Epidermal melanocyte (primary cell): ENCODE results near the gene CARD14.
"Not testable (repeated sequence)": the region's sequence is repeated elsewhere in the genome, so short reads cannot be mapped to it uniquely, and the experiment has no call there.

Experiments used
- DNase-seq: peaks from one replicate; pipeline ENCODE4 v3.0.0; 2011; ENCODE audit warnings: low spot score; ENCODE audit not compliant: insufficient read length

CARD14 gene

GRCh38 chr17:80248894-80249710 lies 79.3 kb downstream of the CARD14 start:
- DNase-seq: no peak

DNA sequence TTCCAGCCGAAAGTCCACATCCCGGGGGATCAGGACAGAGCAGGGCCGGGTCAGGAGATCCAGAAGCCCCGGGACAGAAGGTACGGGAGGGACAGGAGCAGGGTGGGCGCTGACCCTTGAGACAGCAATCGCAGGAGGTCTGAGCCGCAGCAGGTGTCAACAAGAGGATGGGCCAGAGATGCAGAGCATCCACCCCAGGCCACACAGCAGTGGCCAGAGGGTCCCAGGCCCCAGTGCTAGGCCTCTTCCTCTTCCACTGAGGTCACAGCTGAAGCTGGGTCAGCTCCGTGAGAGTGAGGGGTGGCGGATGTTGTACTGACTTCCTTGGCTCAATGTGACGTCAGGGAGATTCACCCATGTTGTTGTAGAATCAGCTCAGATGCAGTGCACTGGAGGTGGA lies 82.1 kb downstream of the CARD14 start:
- DNase-seq: no peak

DNA sequence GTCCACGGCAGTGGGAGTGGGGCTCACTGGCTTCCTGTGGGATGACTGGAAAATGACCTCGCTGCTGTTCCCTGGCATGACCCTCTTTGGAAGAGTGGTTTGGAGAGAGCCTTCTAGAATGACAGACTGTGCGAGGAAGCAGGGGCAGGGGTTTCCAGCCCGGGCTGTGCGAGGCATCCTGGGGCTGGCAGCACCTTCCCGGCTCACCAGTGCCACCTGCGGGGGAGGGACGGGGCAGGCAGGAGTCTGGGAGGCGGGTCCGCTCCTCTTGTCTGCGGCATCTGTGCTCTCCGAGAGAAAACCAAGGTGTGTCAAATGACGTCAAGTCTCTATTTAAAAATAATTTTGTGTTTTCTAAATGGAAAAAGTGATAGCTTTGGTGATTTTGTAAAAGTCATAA lies 83.0 kb downstream of the CARD14 start:
- DNase-seq: no peak

GRCh38 chr17:80253631-80254395 lies 84.0 kb downstream of the CARD14 start:
- DNase-seq: no peak

GRCh38 chr17:80254396-80255251 lies 84.8 kb downstream of the CARD14 start:
- DNase-seq: peak; percentile 52

- DNase-seq: no peak
Observed at GRCh38 chr17:80256034-80256350, 86.2 kb downstream of the CARD14 start.

GRCh38 chr17:80257716-80258213 lies 87.9 kb downstream of the CARD14 start:
- no peak for DNase-seq

DNA sequence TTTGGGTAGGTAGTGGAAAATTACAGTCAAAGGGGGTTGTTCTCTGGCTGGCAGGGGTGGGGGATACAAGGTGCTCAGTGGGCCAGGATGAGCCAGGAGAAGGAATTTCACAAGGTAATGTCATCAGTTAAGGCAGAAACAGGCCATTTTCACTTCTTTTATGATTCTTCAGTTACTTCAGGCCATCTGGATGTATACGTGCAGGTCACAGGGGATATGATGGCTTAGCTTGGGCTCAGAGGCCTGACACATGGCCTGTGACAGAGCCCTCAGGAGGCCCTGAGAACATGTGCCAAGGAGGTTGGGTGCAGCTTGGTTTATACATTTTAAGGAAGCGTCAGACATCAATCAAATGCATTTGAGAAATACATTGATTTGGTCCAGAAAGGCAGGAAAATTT lies 88.5 kb downstream of the CARD14 start:
- not testable (repeated sequence) for DNase-seq
